COLO668 (cell line): ENCODE measurements around the gene PDE8A.

Source experiments
- DNase-seq: peaks from one replicate; lab custom pipeline; 2025; ENCODE audit not compliant: unreplicated experiment; lab: John Stamatoyannopoulos, UW

PDE8A gene

GRCh38 chr15:85071061-85071460, 89.4 kb downstream of the PDE8A start:
- no peak for DNase-seq

GRCh38 chr15:85071504-85071903, 89.8 kb downstream of the PDE8A start:
- DNase-seq = no peak

- DNase-seq = no peak
Measured at GRCh38 chr15:85072917-85073316, 91.3 kb downstream of the PDE8A start.

GRCh38 chr15:85073556-85074194, 92.0 kb downstream of the PDE8A start:
- no peak for DNase-seq

GRCh38 chr15:85086855-85087254, 105.2 kb downstream of the PDE8A start:
- no peak for DNase-seq

- DNase-seq = no peak
Measured at GRCh38 chr15:85088300-85088699, 106.6 kb downstream of the PDE8A start.

GRCh38 chr15:85089929-85090597, 108.4 kb downstream of the PDE8A start:
- DNase-seq = no peak

- DNase-seq = no peak
Measured at GRCh38 chr15:85091990-85092389, 110.3 kb downstream of the PDE8A start.

- DNase-seq = no peak
Measured at GRCh38 chr15:85094685-85095084, 113.0 kb downstream of the PDE8A start.

GRCh38 chr15:85095566-85095965, 113.9 kb downstream of the PDE8A start:
- no peak for DNase-seq

GRCh38 chr15:85097250-85097649, 115.6 kb downstream of the PDE8A start:
- DNase-seq = no peak

- no peak for DNase-seq
Measured at GRCh38 chr15:85097725-85098124, 116.1 kb downstream of the PDE8A start.

GRCh38 chr15:85099195-85099803, 117.6 kb downstream of the PDE8A start:
- DNase-seq = no peak

- DNase-seq = no peak
Measured at GRCh38 chr15:85100186-85100937, 118.7 kb downstream of the PDE8A start.

- DNase-seq = no peak
Measured at GRCh38 chr15:85104584-85104983, 122.9 kb downstream of the PDE8A start.

GRCh38 chr15:85108136-85108535, 126.5 kb downstream of the PDE8A start:
- no peak for DNase-seq

GRCh38 chr15:85109333-85109732, 127.7 kb downstream of the PDE8A start:
- DNase-seq = no peak

GRCh38 chr15:85112997-85113396, 131.3 kb downstream of the PDE8A start:
- DNase-seq = no peak

GRCh38 chr15:85114886-85115285, 133.2 kb downstream of the PDE8A start:
- no peak for DNase-seq

- DNase-seq = no peak
Measured at GRCh38 chr15:85116066-85116465, 134.4 kb downstream of the PDE8A start.

GRCh38 chr15:85116494-85116893, 134.8 kb downstream of the PDE8A start:
- no peak for DNase-seq
